ENCODE results near the gene IGSF9B.

DNA sequence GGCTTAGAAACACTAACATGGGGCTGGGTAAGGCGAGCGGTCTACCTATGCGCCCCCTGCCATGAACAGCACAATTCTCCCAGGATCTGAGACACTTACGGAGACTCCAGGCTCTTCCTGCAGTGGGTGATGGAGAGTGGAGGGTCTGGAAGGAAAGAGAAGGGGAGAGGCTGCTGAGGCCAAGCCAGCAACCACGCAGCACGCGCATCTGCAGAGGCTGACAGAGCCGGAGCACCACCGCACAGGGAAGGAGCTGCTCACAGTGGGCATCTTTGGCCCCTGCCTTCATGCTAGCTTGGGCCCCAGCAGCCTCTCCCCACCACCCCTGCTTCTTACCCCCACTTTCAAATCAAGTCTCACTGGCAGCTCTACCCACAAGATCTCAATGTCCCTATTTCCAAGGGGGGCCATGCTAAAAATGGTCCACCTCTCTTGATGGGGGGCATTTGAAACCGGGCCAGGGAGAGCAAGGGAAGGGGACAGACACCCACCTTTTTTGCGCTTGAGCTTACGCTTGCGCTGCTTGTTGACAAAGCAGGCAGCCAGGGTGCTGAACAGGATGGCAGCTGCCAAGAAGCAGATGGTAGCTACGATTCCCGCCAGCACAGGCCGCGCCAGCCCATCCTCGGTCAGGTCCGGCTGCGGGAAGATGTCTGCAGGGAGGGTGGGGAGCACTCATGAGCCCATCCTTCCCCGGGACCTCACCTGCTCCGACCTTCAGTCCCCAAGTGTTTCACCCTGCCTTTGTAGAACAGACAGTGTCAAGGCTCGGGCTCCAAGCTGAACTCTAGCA is 34.5 kb downstream of the IGSF9B start:
- TF ChIP-seq CTCF (conservative IDR thresholded peaks at IDR 0.05) (no peak), EZH2 (IDR thresholded peaks at IDR 0.05; ENCODE audit: low read depth) (no peak)

All from PC-9 (cell line).